GM12878 (cell line): Measurements from ENCODE around the gene TNNT1. TPM values are rescaled to one million over a fixed set of nuclear protein-coding genes. Genes with fewer than 3 reads are reported as not detected.

Experiments used
- ATAC-seq: fragments of 200-7000 bp; cut with Tn5 transposase; 3 replicates; pipeline ENCODE4 v1.9.1; 2020; ENCODE audit warnings: mild to moderate bottlenecking, moderate library complexity
- BruUV-seq: library from RNA; stranded (reverse); fragments of 400-500 nt; replicated peaks from 2 replicates; lab custom pipeline; 2021; lab: Mats Ljungman, UMichigan
- CTCF ChIA-PET: fragments of 300-600 bp; sonication (Branson Sonifier 250); formaldehyde crosslinking; extraction: SDS; loops from one replicate; lab custom pipeline; 2021; ENCODE audit warnings: inconsistent platforms; lab: Yijun Ruan, JAX
- POLR2A ChIA-PET: fragments of 350-600 bp; formaldehyde crosslinking; extraction: SDS; loops from one replicate; lab custom pipeline; 2021; ENCODE audit warnings: inconsistent platforms; lab: Charles Lee
- RAD21 ChIA-PET: fragments of 300-600 bp; sonication (Branson Sonifier 250); formaldehyde crosslinking; loops from one replicate; lab custom pipeline; 2023; ENCODE audit warnings: antibody characterized with exemption; ENCODE audit not compliant: unreplicated experiment; lab: Charles Lee
- SMC1A ChIA-PET: fragments of 300-600 bp; sonication (Branson Sonifier 250); formaldehyde crosslinking; loops from one replicate; lab custom pipeline; 2023; ENCODE audit not compliant: unreplicated experiment, uncharacterized antibody; lab: Charles Lee
- DNase-seq: peaks from one replicate; pipeline ENCODE4 v3.0.0-alpha.2; 2011; ENCODE audit warnings: low read depth, low spot score
- FAIRE-seq: peaks from 3 replicates; lab custom pipeline; 2011; peaks lifted over from hg19 to GRCh38; lab: Jason Lieb, UNC
- H2AFZ ChIP-seq: 2 replicates; pipeline ENCODE4 v1.6.0; 2011; ENCODE audit warnings: low read depth, low read length, control low read depth; ENCODE audit not compliant: control insufficient read depth
- H3K27ac ChIP-seq: 2 replicates; pipeline ENCODE4 v1.5.1; 2011; ENCODE audit warnings: control low read depth; ENCODE audit not compliant: control insufficient read depth, insufficient read depth
- H3K27me3 ChIP-seq, 2 experiments: replicated peaks in 1 of 2; 2 replicates each; pipeline versions ENCODE4 v1.6.0 to v1.6.1; 2011; ENCODE audit warnings: low read length in 1 of 2; ENCODE audit not compliant: control insufficient read depth in 2 of 2, insufficient read depth in 2 of 2
- H3K36me3 ChIP-seq, 2 experiments: 2 replicates each; pipeline ENCODE4 v1.5.1; 2011; ENCODE audit warnings: low read length in 1 of 2; ENCODE audit not compliant: control insufficient read depth in 2 of 2, insufficient read depth in 2 of 2
- H3K4me1 ChIP-seq: 2 replicates; pipeline ENCODE4 v1.6.1; 2011; ENCODE audit warnings: mild to moderate bottlenecking, low read length, moderate library complexity, mixed read lengths; ENCODE audit not compliant: control insufficient read depth, insufficient read depth
- H3K4me2 ChIP-seq: 2 replicates; pipeline ENCODE4 v1.6.0; 2011; ENCODE audit warnings: control low read depth; ENCODE audit not compliant: control insufficient read depth, insufficient read depth
- H3K4me3 ChIP-seq: fragments of 200-600 bp; sonication (generic); 2 replicates; pipeline ENCODE4 v1.5.1; 2016
- H3K79me2 ChIP-seq: 2 replicates; pipeline ENCODE4 v1.6.0; 2011; ENCODE audit warnings: low read length; ENCODE audit not compliant: control insufficient read depth, insufficient read depth
- H3K9ac ChIP-seq: 2 replicates; pipeline ENCODE4 v1.8.0; 2011; ENCODE audit warnings: low read length, control low read depth, mixed read lengths; ENCODE audit not compliant: control insufficient read depth, insufficient read depth
- H3K9me3 ChIP-seq: replicated peaks from 3 replicates; pipeline ENCODE4 v1.5.1; 2011; ENCODE audit warnings: mild to moderate bottlenecking, low read length; ENCODE audit not compliant: control insufficient read depth, insufficient read depth
- H4K20me1 ChIP-seq: 2 replicates; pipeline ENCODE4 v1.6.0; 2011; ENCODE audit not compliant: control insufficient read depth, insufficient read depth
- CBX5 ChIP-seq: sonication (generic); IDR thresholded peaks from 2 replicates; pipeline ENCODE4 v1.6.1; 2016; ENCODE audit warnings: low read depth, moderate library complexity, mild to moderate bottlenecking, inconsistent platforms
- GABPA ChIP-seq: IDR thresholded peaks from 2 replicates; pipeline ENCODE4 v1.6.1; 2014; ENCODE audit warnings: antibody characterized with exemption, low read depth, mild to moderate bottlenecking, inconsistent platforms
- IKZF2 ChIP-seq, 2 experiments: fragments of 450-650 bp; IDR thresholded peaks; 2 replicates each; pipeline ENCODE4 v1.6.1; 2017; ENCODE audit warnings: mild to moderate bottlenecking in 2 of 2, moderate library complexity in 2 of 2
- JUND ChIP-seq: IDR thresholded peaks from 2 replicates; pipeline ENCODE4 v1.6.1; 2012; ENCODE audit warnings: low read depth, mild to moderate bottlenecking, low read length, improper control_type of control experiment, moderate library complexity
- MEF2B ChIP-seq: fragments of 450-650 bp; IDR thresholded peaks from 2 replicates; pipeline ENCODE4 v1.6.1; 2018; ENCODE audit warnings: mild to moderate bottlenecking, moderate library complexity; ENCODE audit not compliant: partially characterized antibody, poor library complexity, severe bottlenecking
- MYC ChIP-seq: IDR thresholded peaks from 2 replicates; pipeline ENCODE4 v1.6.1; 2011; ENCODE audit warnings: mild to moderate bottlenecking, low read length, moderate library complexity, inconsistent platforms; ENCODE audit not compliant: insufficient read depth, insufficient replicate concordance, insufficient read length, severe bottlenecking
- RFX5 ChIP-seq: IDR thresholded peaks from 2 replicates; pipeline ENCODE4 v1.6.1; 2011; ENCODE audit warnings: low read depth, low read length, improper control_type of control experiment
- TARDBP ChIP-seq: IDR thresholded peaks from 2 replicates; pipeline ENCODE4 v1.6.1; 2016; ENCODE audit warnings: borderline replicate concordance
- TCF3 ChIP-seq: IDR thresholded peaks from 2 replicates; pipeline ENCODE4 v1.6.1; 2012; ENCODE audit warnings: low read depth, mild to moderate bottlenecking, low read length, borderline replicate concordance; ENCODE audit not compliant: insufficient read depth
- WGBS: methylation state at CpG from one replicate; pipeline ENCODE4 v1.1.6; 2016; ENCODE audit warnings: low lambda C conversion rate; ENCODE audit not compliant: insufficient replicate concordance, insufficient coverage; ENCODE audit errors: missing lambda C conversion rate; 5-methylcytosine and 5-hydroxymethylcytosine counted together
- in situ Hi-C: fragments of 300-500 bp; cut with MboI; formaldehyde crosslinking; loops from 9 replicates; pipeline ENCODE4 v1.14.3; 2018; ENCODE audit warnings: mixed read lengths
- intact Hi-C: fragments of 100-400 bp; cut with micrococcal nuclease; formaldehyde crosslinking; loops from one replicate; pipeline ENCODE4 v1.14.2; 2022; ENCODE audit not compliant: unreplicated experiment
- polyA plus RNA-seq, 11 experiments: library from polyadenylated mRNA; depleted of rRNA in 4 of 11; unstranded in 6 of 11; stranded (reverse) in 5 of 11; fragments of >200 nt; fragmentation: Nextera tagmentation in 4 of 11; fragmentation: Illumina TruSeq in 1 of 11; extraction: Ambion mirVana in 4 of 11; extraction: Trizol in 1 of 11; gene quantifications; 1 replicate in 1 of 11; 2 replicates in 10 of 11; pipeline versions ENCODE4 v1.2.1 to v1.2.3, GENCODE V29; 2011 to 2016; ENCODE audit warnings: inconsistent platforms in 2 of 11, missing spikeins in 2 of 11, low read depth in 1 of 11
- total RNA-seq, 4 experiments: library from RNA; depleted of rRNA in 3 of 4; stranded (reverse); fragments of >200 nt in 3 of 4; fragmentation: Illumina TruSeq in 1 of 4; extraction: Trizol in 1 of 4; gene quantifications; 2 replicates each; pipeline versions ENCODE4 v1.2.1 to v1.2.3, GENCODE V29; 2013 to 2021
- TF ChIP-seq, protein P1 (sequence below): fragments of 450-650 bp; IDR thresholded peaks from 2 replicates; pipeline ENCODE4 v1.6.1; 2017; ENCODE audit warnings: mild to moderate bottlenecking
- TF ChIP-seq, protein P2 (sequence below): IDR thresholded peaks from 2 replicates; pipeline ENCODE4 v1.6.1; 2012; ENCODE audit warnings: low read length, inconsistent platforms

Gene TNNT1
- total and polyA plus RNA-seq, 10 of the 15 experiments (the other 5 are each of a cell fraction or from before 2014, with no cell fraction given): 0.26 to 0.62 (median 0.37) TPM; not detected in 7

DNA sequence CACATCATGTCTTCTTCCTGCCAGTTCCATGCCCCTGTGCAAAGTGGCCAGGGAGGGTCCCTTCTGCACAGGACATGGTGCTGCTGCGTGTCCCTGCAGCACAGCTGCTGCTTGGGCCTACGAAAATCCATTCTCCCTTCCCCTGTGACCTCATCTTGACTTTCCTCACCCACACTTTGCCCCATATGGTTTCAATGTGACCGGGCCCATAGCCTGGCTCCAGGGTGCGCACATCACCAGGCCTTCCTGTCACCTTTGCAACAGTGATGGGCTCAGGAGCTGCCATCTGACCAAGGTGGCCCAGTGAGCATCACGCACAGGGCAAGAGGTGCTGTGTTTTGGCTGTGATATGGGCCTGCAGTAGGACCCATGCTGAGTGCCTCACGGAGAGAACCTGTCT lies 42.4 kb downstream of the TNNT1 start:
- no peak for DNase-seq
- TF ChIP-seq RFX5 (no peak), JUND (no peak), MEF2B (no peak)
- TF ChIP-seq, all 136 proteins: peak for 0
- no peaks in the 10 kb centered on the region; the same call in 2 of the 3 replicates for H3K9me3 ChIP-seq
- no peak overlapping the region for H3K4me3 ChIP-seq
- no peak overlapping the region for H3K9ac ChIP-seq
- ChIA-PET SMC1A (no interaction called here), CTCF (interaction anchor here (1.4 kb wide), 1 partner anchor 18 kb away, joined by 4 read pairs; no protein-coding TSS in a partner anchor), POLR2A (no interaction called here), RAD21 (no interaction called here)
- intact Hi-C loops (no loop called here), in situ Hi-C loops (no loop called here)
- H3K27me3 ChIP-seq: no peaks in the 10 kb centered on the region
- no peak for ATAC-seq
- H3K27ac ChIP-seq: no peak overlapping the region
- H3K36me3 ChIP-seq: peaks cover 5 to 6% of the 10 kb centered on the region in 2 experiments; a peak in 3 of 4 replicates
- FAIRE-seq: no peak
- 86% methylated on average over 6 of the region's 6 CpGs for WGBS
- H3K79me2 ChIP-seq: no peaks in the 10 kb centered on the region
- H3K4me1 ChIP-seq: no peaks in the 10 kb centered on the region
- no peak overlapping the region for H3K4me2 ChIP-seq
- H2AFZ ChIP-seq: no peak overlapping the region
- no peaks in the 10 kb centered on the region for H4K20me1 ChIP-seq
- BruUV-seq: no TSS peak

DNA sequence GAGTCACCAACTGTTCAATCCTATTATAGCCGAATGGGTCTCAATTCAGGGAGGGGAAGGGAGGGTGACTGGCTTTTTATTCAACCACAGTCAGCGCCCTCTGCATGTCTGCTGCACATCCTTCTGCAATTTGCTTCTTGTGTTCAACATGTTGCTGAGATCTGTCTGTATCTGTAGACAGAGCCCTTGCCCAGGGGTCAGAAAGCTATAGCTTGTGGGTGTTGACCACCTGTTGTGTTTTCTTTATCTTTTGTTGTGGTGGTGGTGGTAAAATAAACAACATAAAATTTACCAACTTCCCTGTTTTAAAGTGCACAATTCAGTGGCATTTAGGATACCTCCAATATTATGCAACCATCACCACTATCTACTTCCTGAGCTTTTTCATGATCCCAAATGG lies 43.8 kb downstream of the TNNT1 start:
- Histone ChIP-seq H3K4me3 (no peak overlapping the region), H3K4me2 (no peak overlapping the region), H3K9me3 (no peaks in the 10 kb centered on the region; the same call in 2 of the 3 replicates)
- CTCF ChIA-PET: no interaction called here
- no peak for ATAC-seq
- RAD21 ChIA-PET: no interaction called here
- TF ChIP-seq TARDBP (no peak), CBX5 (no peak), IKZF2 (IDR thresholded peaks at IDR 0.05) (no peak), GABPA (no peak), TCF3 (no peak), MYC (no peak)
- TF ChIP-seq, protein P1, sequence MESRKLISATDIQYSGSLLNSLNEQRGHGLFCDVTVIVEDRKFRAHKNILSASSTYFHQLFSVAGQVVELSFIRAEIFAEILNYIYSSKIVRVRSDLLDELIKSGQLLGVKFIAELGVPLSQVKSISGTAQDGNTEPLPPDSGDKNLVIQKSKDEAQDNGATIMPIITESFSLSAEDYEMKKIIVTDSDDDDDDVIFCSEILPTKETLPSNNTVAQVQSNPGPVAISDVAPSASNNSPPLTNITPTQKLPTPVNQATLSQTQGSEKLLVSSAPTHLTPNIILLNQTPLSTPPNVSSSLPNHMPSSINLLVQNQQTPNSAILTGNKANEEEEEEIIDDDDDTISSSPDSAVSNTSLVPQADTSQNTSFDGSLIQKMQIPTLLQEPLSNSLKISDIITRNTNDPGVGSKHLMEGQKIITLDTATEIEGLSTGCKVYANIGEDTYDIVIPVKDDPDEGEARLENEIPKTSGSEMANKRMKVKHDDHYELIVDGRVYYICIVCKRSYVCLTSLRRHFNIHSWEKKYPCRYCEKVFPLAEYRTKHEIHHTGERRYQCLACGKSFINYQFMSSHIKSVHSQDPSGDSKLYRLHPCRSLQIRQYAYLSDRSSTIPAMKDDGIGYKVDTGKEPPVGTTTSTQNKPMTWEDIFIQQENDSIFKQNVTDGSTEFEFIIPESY: no peak
- TF ChIP-seq, protein P2, sequence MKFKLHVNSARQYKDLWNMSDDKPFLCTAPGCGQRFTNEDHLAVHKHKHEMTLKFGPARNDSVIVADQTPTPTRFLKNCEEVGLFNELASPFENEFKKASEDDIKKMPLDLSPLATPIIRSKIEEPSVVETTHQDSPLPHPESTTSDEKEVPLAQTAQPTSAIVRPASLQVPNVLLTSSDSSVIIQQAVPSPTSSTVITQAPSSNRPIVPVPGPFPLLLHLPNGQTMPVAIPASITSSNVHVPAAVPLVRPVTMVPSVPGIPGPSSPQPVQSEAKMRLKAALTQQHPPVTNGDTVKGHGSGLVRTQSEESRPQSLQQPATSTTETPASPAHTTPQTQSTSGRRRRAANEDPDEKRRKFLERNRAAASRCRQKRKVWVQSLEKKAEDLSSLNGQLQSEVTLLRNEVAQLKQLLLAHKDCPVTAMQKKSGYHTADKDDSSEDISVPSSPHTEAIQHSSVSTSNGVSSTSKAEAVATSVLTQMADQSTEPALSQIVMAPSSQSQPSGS: no peak
- TF ChIP-seq, all 136 proteins: peak for 0
- in situ Hi-C loops: no loop called here
- H3K4me1 ChIP-seq: no peaks in the 10 kb centered on the region
- no peaks in the 10 kb centered on the region for H4K20me1 ChIP-seq
- WGBS: 71% methylated on average over 2 of the region's 2 CpGs
- H2AFZ ChIP-seq: no peak overlapping the region
- no peak overlapping the region for H3K9ac ChIP-seq
- ChIA-PET POLR2A (no interaction called here), SMC1A (no interaction called here)
- H3K27ac ChIP-seq: no peak overlapping the region
- no TSS peak for BruUV-seq
- H3K36me3 ChIP-seq: peaks cover 5 to 6% of the 10 kb centered on the region in 2 experiments; a peak in 2 of 4 replicates
- no peak for FAIRE-seq
- intact Hi-C loops: no loop called here
- no peaks in the 10 kb centered on the region for H3K79me2 ChIP-seq
- H3K27me3 ChIP-seq: no peaks in the 10 kb centered on the region
- no peak for DNase-seq
